ENCODE measurements around the gene ERCC3.
"Not testable (repeated sequence)": the region's sequence is repeated elsewhere in the genome, so short reads cannot be mapped to it uniquely, and the experiment has no call there.

The ERCC3 gene

DNA sequence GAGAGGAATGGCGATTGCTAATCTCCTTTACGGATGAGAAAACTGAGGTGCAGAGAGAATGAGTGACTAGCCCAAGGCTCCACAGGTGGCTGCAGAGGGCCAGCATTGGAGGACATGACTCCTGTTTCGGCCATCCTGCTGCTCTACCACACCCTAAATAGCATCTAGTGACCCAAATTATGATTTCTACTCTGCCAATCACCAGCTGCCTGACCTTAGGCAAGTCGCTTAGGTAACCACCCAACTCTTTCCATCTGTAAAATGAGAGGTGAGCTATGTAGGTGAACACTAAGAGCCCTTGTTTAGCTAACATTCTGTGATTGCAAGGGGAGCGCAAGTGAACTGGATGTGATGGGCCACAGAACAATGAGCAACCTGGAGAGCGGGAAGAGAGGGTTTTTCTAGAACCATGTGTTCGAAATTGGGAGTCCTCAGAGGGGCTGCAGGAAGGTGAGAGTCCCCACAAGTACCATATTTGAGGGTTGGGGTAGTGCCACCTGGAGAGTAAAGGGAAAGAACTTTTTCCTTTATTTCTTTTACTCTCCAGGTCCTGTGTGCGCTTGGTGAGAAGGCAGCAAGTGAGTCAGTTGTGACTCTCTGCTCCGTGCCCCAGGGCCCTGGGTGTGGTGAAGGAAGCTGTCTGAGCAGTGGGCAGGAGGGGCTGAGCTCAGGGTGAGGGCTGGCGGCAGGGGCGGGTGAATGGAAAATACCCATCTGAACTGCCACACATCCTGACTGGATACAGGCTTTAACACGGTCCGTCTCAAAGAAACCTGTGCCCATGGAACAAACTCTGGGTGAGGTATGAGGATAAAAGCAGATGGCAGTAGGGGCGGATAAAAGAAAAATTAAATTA, 76.2 kb downstream of the ERCC3 start:
- no peak overlapping the region for H3K27ac ChIP-seq
- TF ChIP-seq, protein P1, sequence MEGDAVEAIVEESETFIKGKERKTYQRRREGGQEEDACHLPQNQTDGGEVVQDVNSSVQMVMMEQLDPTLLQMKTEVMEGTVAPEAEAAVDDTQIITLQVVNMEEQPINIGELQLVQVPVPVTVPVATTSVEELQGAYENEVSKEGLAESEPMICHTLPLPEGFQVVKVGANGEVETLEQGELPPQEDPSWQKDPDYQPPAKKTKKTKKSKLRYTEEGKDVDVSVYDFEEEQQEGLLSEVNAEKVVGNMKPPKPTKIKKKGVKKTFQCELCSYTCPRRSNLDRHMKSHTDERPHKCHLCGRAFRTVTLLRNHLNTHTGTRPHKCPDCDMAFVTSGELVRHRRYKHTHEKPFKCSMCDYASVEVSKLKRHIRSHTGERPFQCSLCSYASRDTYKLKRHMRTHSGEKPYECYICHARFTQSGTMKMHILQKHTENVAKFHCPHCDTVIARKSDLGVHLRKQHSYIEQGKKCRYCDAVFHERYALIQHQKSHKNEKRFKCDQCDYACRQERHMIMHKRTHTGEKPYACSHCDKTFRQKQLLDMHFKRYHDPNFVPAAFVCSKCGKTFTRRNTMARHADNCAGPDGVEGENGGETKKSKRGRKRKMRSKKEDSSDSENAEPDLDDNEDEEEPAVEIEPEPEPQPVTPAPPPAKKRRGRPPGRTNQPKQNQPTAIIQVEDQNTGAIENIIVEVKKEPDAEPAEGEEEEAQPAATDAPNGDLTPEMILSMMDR (IDR thresholded peaks at IDR 0.05), result no peak
- no peak for TF ChIP-seq ZFX (IDR thresholded peaks at IDR 0.05; ENCODE audit: borderline replicate concordance)

DNA sequence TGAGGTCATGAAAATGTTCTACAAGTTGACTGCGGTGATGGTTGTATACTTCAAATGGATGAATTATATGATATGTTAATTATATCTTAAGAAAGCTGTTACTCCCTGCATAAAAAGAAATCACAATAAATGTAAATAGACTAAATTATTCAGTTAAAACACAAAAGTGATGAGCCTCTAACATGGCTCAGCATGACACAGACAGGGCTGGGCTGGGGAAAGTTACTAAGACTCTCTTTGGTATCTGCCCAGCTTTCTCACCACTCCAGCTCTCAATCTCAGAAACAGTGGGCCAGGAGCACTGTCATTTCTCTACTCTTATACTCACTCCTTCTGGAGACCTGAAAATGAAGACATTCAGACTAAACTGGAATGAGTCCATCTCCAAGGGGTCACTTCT, 77.4 kb downstream of the ERCC3 start:
- H3K27ac ChIP-seq, result no peak overlapping the region
- TF ChIP-seq, protein P1 (IDR thresholded peaks at IDR 0.05), result no peak
- no peak for TF ChIP-seq ZFX (IDR thresholded peaks at IDR 0.05; ENCODE audit: borderline replicate concordance)

DNA sequence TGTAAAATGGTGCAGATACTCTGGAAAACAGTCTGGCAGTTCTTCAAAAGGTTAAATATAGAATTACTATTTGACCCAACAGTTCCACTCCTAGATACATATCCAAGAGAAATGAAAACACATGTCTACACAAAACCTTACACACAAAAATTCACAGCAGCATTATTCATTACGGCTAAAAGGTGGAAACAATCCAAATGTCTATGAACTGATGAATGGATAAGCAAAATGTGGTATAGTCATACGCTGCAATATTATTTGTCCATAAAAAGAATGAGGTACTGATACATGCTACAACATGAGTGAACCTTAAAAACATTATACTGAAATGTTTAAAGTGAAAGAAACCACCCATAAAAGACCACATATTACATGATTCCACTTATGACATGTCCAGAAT, 77.8 kb downstream of the ERCC3 start:
- TF ChIP-seq, protein P1 (IDR thresholded peaks at IDR 0.05), result no peak
- no peak for TF ChIP-seq ZFX (IDR thresholded peaks at IDR 0.05; ENCODE audit: borderline replicate concordance)
- H3K27ac ChIP-seq, result no peak overlapping the region

DNA sequence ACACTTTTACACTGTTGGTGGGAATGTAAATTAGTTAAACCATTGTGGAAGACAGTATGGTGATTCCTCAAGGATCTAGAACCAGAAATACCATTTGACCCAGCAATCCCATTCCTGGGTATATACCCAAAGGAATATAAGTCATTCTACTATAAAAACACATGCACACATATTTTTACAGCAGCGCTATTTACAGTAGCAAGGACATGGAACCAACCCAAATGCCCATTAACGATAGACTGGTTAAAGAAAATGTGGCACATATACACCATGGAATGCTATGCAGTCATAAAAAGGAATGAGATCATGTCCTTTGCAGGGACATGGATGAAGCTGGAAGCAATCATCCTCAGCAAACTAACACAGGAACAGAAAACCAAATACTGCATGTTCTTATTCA, 79.7 kb downstream of the ERCC3 start:
- H3K27ac ChIP-seq, result not testable (repeated sequence)

DNA sequence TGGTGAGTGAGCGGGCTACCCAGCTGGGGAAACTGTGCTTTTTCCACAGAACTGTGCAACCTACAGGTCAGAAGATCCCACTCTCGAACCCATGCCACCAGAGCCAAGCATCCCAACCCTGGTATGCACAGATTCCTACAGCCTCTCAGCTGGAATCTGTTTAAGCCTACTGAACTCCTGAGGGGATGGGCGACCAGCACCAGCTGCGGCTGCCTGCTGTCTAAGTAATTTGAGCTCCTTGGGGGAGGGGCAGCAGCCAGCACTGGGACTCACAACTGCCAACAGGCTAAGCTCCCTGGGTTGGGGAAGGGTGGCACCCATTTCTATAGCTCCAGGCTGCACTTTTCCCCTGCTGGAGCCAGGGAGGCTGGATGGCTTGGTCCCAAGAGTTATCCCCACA, 85.6 kb downstream of the ERCC3 start:
- no peak overlapping the region for H3K27ac ChIP-seq
- no peak for TF ChIP-seq ZFX (IDR thresholded peaks at IDR 0.05; ENCODE audit: borderline replicate concordance)
- TF ChIP-seq, protein P1 (IDR thresholded peaks at IDR 0.05), result no peak

Data from 22Rv1 (cell line).